WTC11 (cell line): Measurements from ENCODE around the gene RNASEH2C. TPM values are rescaled to one million over a fixed set of nuclear protein-coding genes. Genes with fewer than 3 reads are reported as not detected.
A peak's percentile ranks its signal among the peaks of the same experiment; 100 is the strongest.

Source experiments
- ATAC-seq: fragments of 200-7000 bp; cut with Tn5 transposase; 2 replicates; pipeline ENCODE4 v1.10.0; 2021; ENCODE audit warnings: mild to moderate bottlenecking, moderate library complexity
- CTCF ChIA-PET: fragments of 300-600 bp; sonication (Branson Sonifier 250); formaldehyde crosslinking; loops from one replicate; lab custom pipeline; 2021; ENCODE audit warnings: antibody characterized with exemption; lab: Charles Lee
- POLR2A ChIA-PET: fragments of 350-600 bp; sonication (Branson Sonifier 250); formaldehyde crosslinking; loops from one replicate; lab custom pipeline; 2021; ENCODE audit warnings: antibody characterized with exemption; lab: Charles Lee
- DNase-seq: peaks from one replicate; pipeline ENCODE4 v3.0.0; 2021; ENCODE audit warnings: low spot score
- H3K27ac Mint-ChIP-seq: 2 replicates; pipeline ENCODE4 v1.8.0; 2021; ENCODE audit warnings: mixed read lengths
- H3K27me3 Mint-ChIP-seq: 2 replicates; pipeline ENCODE4 v1.8.0; 2021; ENCODE audit warnings: low read depth, mild to moderate bottlenecking, moderate library complexity, mixed read lengths
- H3K36me3 Mint-ChIP-seq: 2 replicates; pipeline ENCODE4 v1.8.0; 2021; ENCODE audit warnings: mixed read lengths
- H3K4me1 Mint-ChIP-seq: 2 replicates; pipeline ENCODE4 v1.8.0; 2022; ENCODE audit warnings: mixed read lengths
- H3K4me3 Mint-ChIP-seq: 2 replicates; pipeline ENCODE4 v1.8.0; 2021; ENCODE audit warnings: mild to moderate bottlenecking, moderate library complexity, mixed read lengths
- H3K9me3 Mint-ChIP-seq: 2 replicates; pipeline ENCODE4 v1.8.0; 2021; ENCODE audit warnings: mixed read lengths
- FOXP4 ChIP-seq: sonication (generic); formaldehyde crosslinking; IDR thresholded peaks from 2 replicates; pipeline ENCODE4 v1.8.0; 2022; ENCODE audit warnings: mild to moderate bottlenecking, missing genetic modification reagents
- GTF2I ChIP-seq: fragments of 250-450 bp; sonication (Bioruptor Pico); conservative IDR thresholded peaks from 2 replicates; pipeline ENCODE4 v1.4.0; 2021; ENCODE audit warnings: mild to moderate bottlenecking
- JAZF1 ChIP-seq: fragments of 250-450 bp; sonication (Bioruptor Pico); IDR thresholded peaks from 2 replicates; pipeline ENCODE4 v1.9.0; 2021; ENCODE audit warnings: moderate library complexity, mild to moderate bottlenecking, inconsistent platforms
- MXD4 ChIP-seq: fragments of 250-450 bp; sonication (Bioruptor Pico); IDR thresholded peaks from 2 replicates; pipeline ENCODE4 v1.8.0; 2021; ENCODE audit warnings: mild to moderate bottlenecking, moderate library complexity, borderline replicate concordance
- NFATC4 ChIP-seq: fragments of 250-450 bp; sonication (Bioruptor Pico); IDR thresholded peaks from 2 replicates; pipeline ENCODE4 v1.9.0; 2021; ENCODE audit warnings: mild to moderate bottlenecking
- PRDM15 ChIP-seq: sonication (generic); formaldehyde crosslinking; IDR thresholded peaks from 2 replicates; pipeline ENCODE4 v1.8.0; 2022; ENCODE audit warnings: missing genetic modification reagents
- SMAD4 ChIP-seq: sonication (generic); formaldehyde crosslinking; IDR thresholded peaks from 2 replicates; pipeline ENCODE4 v1.8.0; 2022; ENCODE audit warnings: mild to moderate bottlenecking, missing genetic modification reagents
- TEAD1 ChIP-seq: sonication (generic); formaldehyde crosslinking; IDR thresholded peaks from 2 replicates; pipeline ENCODE4 v1.8.0; 2022; ENCODE audit warnings: mild to moderate bottlenecking, missing genetic modification reagents
- ZNF281 ChIP-seq: sonication (generic); formaldehyde crosslinking; IDR thresholded peaks from 2 replicates; pipeline ENCODE4 v1.8.0; 2023; ENCODE audit warnings: mild to moderate bottlenecking, missing genetic modification reagents
- ZNF416 ChIP-seq: fragments of 250-450 bp; sonication (Bioruptor Pico); IDR thresholded peaks from 2 replicates; pipeline ENCODE4 v1.9.0; 2021; ENCODE audit warnings: mild to moderate bottlenecking, inconsistent platforms
- total RNA-seq: library from RNA; stranded (reverse); gene quantifications from 3 replicates; pipeline ENCODE4 v1.2.3, GENCODE V29; 2021
- TF ChIP-seq, protein P1 (sequence below): sonication (generic); formaldehyde crosslinking; IDR thresholded peaks from 2 replicates; pipeline ENCODE4 v1.8.1; 2023; ENCODE audit warnings: mild to moderate bottlenecking, missing genetic modification reagents, borderline replicate concordance

The RNASEH2C gene
- total RNA-seq, 1 experiment from 2014 or later: 42.1 TPM

GRCh38 chr11:65716774-65717405 lies 3.7 kb downstream of the RNASEH2C start (continued):
- TF ChIP-seq, protein P1, sequence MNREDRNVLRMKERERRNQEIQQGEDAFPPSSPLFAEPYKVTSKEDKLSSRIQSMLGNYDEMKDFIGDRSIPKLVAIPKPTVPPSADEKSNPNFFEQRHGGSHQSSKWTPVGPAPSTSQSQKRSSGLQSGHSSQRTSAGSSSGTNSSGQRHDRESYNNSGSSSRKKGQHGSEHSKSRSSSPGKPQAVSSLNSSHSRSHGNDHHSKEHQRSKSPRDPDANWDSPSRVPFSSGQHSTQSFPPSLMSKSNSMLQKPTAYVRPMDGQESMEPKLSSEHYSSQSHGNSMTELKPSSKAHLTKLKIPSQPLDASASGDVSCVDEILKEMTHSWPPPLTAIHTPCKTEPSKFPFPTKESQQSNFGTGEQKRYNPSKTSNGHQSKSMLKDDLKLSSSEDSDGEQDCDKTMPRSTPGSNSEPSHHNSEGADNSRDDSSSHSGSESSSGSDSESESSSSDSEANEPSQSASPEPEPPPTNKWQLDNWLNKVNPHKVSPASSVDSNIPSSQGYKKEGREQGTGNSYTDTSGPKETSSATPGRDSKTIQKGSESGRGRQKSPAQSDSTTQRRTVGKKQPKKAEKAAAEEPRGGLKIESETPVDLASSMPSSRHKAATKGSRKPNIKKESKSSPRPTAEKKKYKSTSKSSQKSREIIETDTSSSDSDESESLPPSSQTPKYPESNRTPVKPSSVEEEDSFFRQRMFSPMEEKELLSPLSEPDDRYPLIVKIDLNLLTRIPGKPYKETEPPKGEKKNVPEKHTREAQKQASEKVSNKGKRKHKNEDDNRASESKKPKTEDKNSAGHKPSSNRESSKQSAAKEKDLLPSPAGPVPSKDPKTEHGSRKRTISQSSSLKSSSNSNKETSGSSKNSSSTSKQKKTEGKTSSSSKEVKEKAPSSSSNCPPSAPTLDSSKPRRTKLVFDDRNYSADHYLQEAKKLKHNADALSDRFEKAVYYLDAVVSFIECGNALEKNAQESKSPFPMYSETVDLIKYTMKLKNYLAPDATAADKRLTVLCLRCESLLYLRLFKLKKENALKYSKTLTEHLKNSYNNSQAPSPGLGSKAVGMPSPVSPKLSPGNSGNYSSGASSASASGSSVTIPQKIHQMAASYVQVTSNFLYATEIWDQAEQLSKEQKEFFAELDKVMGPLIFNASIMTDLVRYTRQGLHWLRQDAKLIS (CRISPR knock-in tag): no peak

- DNase-seq (no peak), ATAC-seq (no peak)
- no peak overlapping the region for H3K4me3 Mint-ChIP-seq
- no peak overlapping the region for H3K27ac Mint-ChIP-seq
- TF ChIP-seq NFATC4 (CRISPR knock-in tag): 0 out of 2 replicates have a peak, but pooled peaks have one; percentile 25
- TF ChIP-seq ZNF416 (CRISPR knock-in tag): no peak
- ChIA-PET CTCF (no interaction called here), POLR2A (no interaction called here)
- peaks cover 56% of the 10 kb centered on the region for H3K36me3 Mint-ChIP-seq
- H3K9me3 Mint-ChIP-seq: no peaks in the 10 kb centered on the region
- H3K27me3 Mint-ChIP-seq: no peaks in the 10 kb centered on the region; the same call in 1 of the 2 replicates
- peaks cover 11% of the 10 kb centered on the region for H3K4me1 Mint-ChIP-seq
Measured at GRCh38 chr11:65716302-65716701, 4.3 kb downstream of the RNASEH2C start.

- DNase-seq: peak; percentile 3
- no peak overlapping the region for H3K27ac Mint-ChIP-seq
- H3K27me3 Mint-ChIP-seq: no peaks in the 10 kb centered on the region; the same call in 1 of the 2 replicates
- ChIA-PET CTCF (interaction anchor here (1.6 to 4.5 kb wide), 2 partner anchors 66 to 170 kb away, joined by 3 to 48 read pairs; partner anchors contain the start of gene AP5B1), POLR2A (no interaction called here)
- no peak for ATAC-seq
- peaks cover 56% of the 10 kb centered on the region for H3K36me3 Mint-ChIP-seq
- H3K4me1 Mint-ChIP-seq: peaks cover 10% of the 10 kb centered on the region
- no peak overlapping the region for H3K4me3 Mint-ChIP-seq
- 0 out of 2 replicates have a peak, but pooled peaks have one; percentile 44 for TF ChIP-seq SMAD4 (CRISPR knock-in tag)
- no peak for TF ChIP-seq MXD4 (CRISPR knock-in tag)
- TF ChIP-seq, all 79 proteins: peak for 1
- no peaks in the 10 kb centered on the region for H3K9me3 Mint-ChIP-seq
Measured at GRCh38 chr11:65714433-65714832, 6.2 kb downstream of the RNASEH2C start.

GRCh38 chr11:65713212-65713969 lies 7.2 kb downstream of the RNASEH2C start:
- Mint-ChIP-seq H3K36me3 (peaks cover 47% of the 10 kb centered on the region), H3K27ac (no peak overlapping the region), H3K27me3 (peaks cover 2% of the 10 kb centered on the region), H3K4me3 (peak overlapping the region; percentile 82)
- ChIA-PET CTCF (interaction anchor here (1.1 to 4.5 kb wide), 7 partner anchors 14 to 332 kb away, joined by 7 to 48 read pairs (median 21); partner anchors contain the start of genes AP5B1, CCDC85B and FIBP), POLR2A (interaction anchor here (2.7 kb wide), 1 partner anchor 146 kb away, joined by 18 read pairs; the partner anchor contains the start of genes CFL1 and MUS81)
- ATAC-seq (no peak), DNase-seq (peak; percentile 10)
- TF ChIP-seq PRDM15 (CRISPR knock-in tag) (no peak), TEAD1 (no peak), ZNF281 (CRISPR knock-in tag) (no peak), FOXP4 (CRISPR knock-in tag) (no peak), GTF2I (CRISPR knock-in tag) (no peak), JAZF1 (no peak)
- TF ChIP-seq, all 79 proteins: peak for 0
- no peaks in the 10 kb centered on the region for H3K9me3 Mint-ChIP-seq
- 0 out of 2 replicates have a peak, but pooled peaks cover 3% of the 10 kb centered on the region for H3K4me1 Mint-ChIP-seq
